ENCODE measurements around the gene ATG4B. TPM values are rescaled to one million over a fixed set of nuclear protein-coding genes. Genes with fewer than 3 reads are reported as not detected.

The ATG4B gene
- total and polyA plus RNA-seq, 2 of the 8 experiments (the other 6 are each of a cell fraction or from before 2014, with no cell fraction given), result 103 to 155 TPM

GRCh38 chr2:241656190-241656741 lies 18.8 kb downstream of the ATG4B start (continued):
- TF ChIP-seq CHD7 (IDR thresholded peaks at IDR 0.05; ENCODE audit: insufficient replicate concordance, low read length), result no peak
- no peak for TF ChIP-seq SIX5 (IDR thresholded peaks at IDR 0.05; ENCODE audit: low read depth, low read length)
- TF ChIP-seq ASH2L (IDR thresholded peaks at IDR 0.05; ENCODE audit: low read length), result no peak
- no peak for TF ChIP-seq CBX5 (IDR thresholded peaks at IDR 0.05; ENCODE audit: low read depth, low read length)
- no peak for TF ChIP-seq RAD21 (IDR thresholded peaks at IDR 0.05 in 1 of 2, conservative IDR thresholded peaks at IDR 0.05 in 1 of 2; ENCODE audit: low read depth in 2 of 2, low read length in 2 of 2)

Data from H1 (cell line).